ENCODE results near the gene CPEB2. TPM values are rescaled to one million over a fixed set of nuclear protein-coding genes. Genes with fewer than 3 reads are reported as not detected.

The CPEB2 gene
- polyA plus RNA-seq, 4 donors, result 5.4 to 15.4 (median 8.3) TPM

- Histone ChIP-seq H3K4me3 (ENCODE audit: low read depth in 1 of 3, low read length in 3 of 3) (no peak overlapping the region), H3K27ac (ENCODE audit: low read depth in 1 of 3, low read length in 2 of 3) (no peak overlapping the region), H3K36me3 (ENCODE audit: control insufficient read depth in 3 of 3, insufficient read depth in 2 of 3, low read depth in 1 of 3, low read length in 3 of 3) (no peaks in the 10 kb centered on the region), H3K27me3 (ENCODE audit: control insufficient read depth in 3 of 3, insufficient read depth in 3 of 3, low read length in 3 of 3) (no peaks in the 10 kb centered on the region), H3K4me1 (ENCODE audit: control insufficient read depth in 3 of 3, insufficient read depth in 2 of 3, low read depth in 1 of 3, low read length in 2 of 3) (peaks cover 0 to 2% (median 0%) of the 10 kb centered on the region in 3 donors), H3K9me3 (ENCODE audit: control insufficient read depth in 2 of 2, insufficient read depth in 1 of 2, low read depth in 1 of 2, low read length in 1 of 2) (no peaks in the 10 kb centered on the region)
- WGBS, 3 donors, result 87 to 96% (median 96%) methylated on average over 1 of the region's 1 CpG
- DNase-seq (peak; percentile 3 to 20), FAIRE-seq (no peak)
Measured at GRCh38 chr4:14985843-14986242, 16.4 kb upstream of the CPEB2 start.

GRCh38 chr4:14987054-14987453 is 15.2 kb upstream of the CPEB2 start:
- no peak overlapping the region for H3K27ac ChIP-seq (ENCODE audit: low read depth in 1 of 3, low read length in 2 of 3)
- H3K4me1 ChIP-seq (ENCODE audit: control insufficient read depth in 3 of 3, insufficient read depth in 2 of 3, low read depth in 1 of 3, low read length in 2 of 3), result peaks cover 0 to 2% (median 0%) of the 10 kb centered on the region in 3 donors
- no peaks in the 10 kb centered on the region for H3K9me3 ChIP-seq (ENCODE audit: control insufficient read depth in 2 of 2, insufficient read depth in 1 of 2, low read depth in 1 of 2, low read length in 1 of 2)
- WGBS, 3 donors, result 56 to 73% (median 65%) methylated on average over 2 of the region's 2 CpGs
- no peaks in the 10 kb centered on the region for H3K27me3 ChIP-seq (ENCODE audit: control insufficient read depth in 3 of 3, insufficient read depth in 3 of 3, low read length in 3 of 3)
- H3K36me3 ChIP-seq (ENCODE audit: control insufficient read depth in 3 of 3, insufficient read depth in 2 of 3, low read depth in 1 of 3, low read length in 3 of 3), result no peaks in the 10 kb centered on the region
- FAIRE-seq (no peak), DNase-seq (no peak)
- H3K4me3 ChIP-seq (ENCODE audit: low read depth in 1 of 3, low read length in 3 of 3), result no peak overlapping the region

GRCh38 chr4:14990484-14990883 is 11.8 kb upstream of the CPEB2 start:
- peaks cover 0 to 2% (median 0%) of the 10 kb centered on the region in 3 donors for H3K4me1 ChIP-seq (ENCODE audit: control insufficient read depth in 3 of 3, insufficient read depth in 2 of 3, low read depth in 1 of 3, low read length in 2 of 3)
- no peaks in the 10 kb centered on the region for H3K9me3 ChIP-seq (ENCODE audit: control insufficient read depth in 2 of 2, insufficient read depth in 1 of 2, low read depth in 1 of 2, low read length in 1 of 2)
- FAIRE-seq (no peak), DNase-seq (no peak)
- no peaks in the 10 kb centered on the region for H3K36me3 ChIP-seq (ENCODE audit: control insufficient read depth in 3 of 3, insufficient read depth in 2 of 3, low read depth in 1 of 3, low read length in 3 of 3)
- H3K4me3 ChIP-seq (ENCODE audit: low read depth in 1 of 3, low read length in 3 of 3), result no peak overlapping the region
- 76 to 78% (median 78%) methylated on average over 1 of the region's 1 CpG for WGBS, 3 donors
- H3K27me3 ChIP-seq (ENCODE audit: control insufficient read depth in 3 of 3, insufficient read depth in 3 of 3, low read length in 3 of 3), result no peaks in the 10 kb centered on the region
- no peak overlapping the region for H3K27ac ChIP-seq (ENCODE audit: low read depth in 1 of 3, low read length in 2 of 3)

GRCh38 chr4:14994242-14994641 is 8.0 kb upstream of the CPEB2 start:
- no peaks in the 10 kb centered on the region for H3K36me3 ChIP-seq (ENCODE audit: control insufficient read depth in 3 of 3, insufficient read depth in 2 of 3, low read depth in 1 of 3, low read length in 3 of 3)
- peaks cover 0 to 3% of the 10 kb centered on the region in 2 donors for H3K9me3 ChIP-seq (ENCODE audit: control insufficient read depth in 2 of 2, insufficient read depth in 1 of 2, low read depth in 1 of 2, low read length in 1 of 2)
- DNase-seq (no peak), FAIRE-seq (no peak)
- H3K27me3 ChIP-seq (ENCODE audit: control insufficient read depth in 3 of 3, insufficient read depth in 3 of 3, low read length in 3 of 3), result no peaks in the 10 kb centered on the region
- no peak overlapping the region for H3K4me3 ChIP-seq (ENCODE audit: low read depth in 1 of 3, low read length in 3 of 3)
- no peak overlapping the region for H3K27ac ChIP-seq (ENCODE audit: low read depth in 1 of 3, low read length in 2 of 3)
- no peaks in the 10 kb centered on the region for H3K4me1 ChIP-seq (ENCODE audit: control insufficient read depth in 3 of 3, insufficient read depth in 2 of 3, low read depth in 1 of 3, low read length in 2 of 3)
- WGBS, 3 donors, result 65 to 71% (median 70%) methylated on average over 3 of the region's 3 CpGs

- DNase-seq (peak; percentile 62 to 85), FAIRE-seq (no peak)
- no peaks in the 10 kb centered on the region for H3K4me1 ChIP-seq (ENCODE audit: control insufficient read depth in 3 of 3, insufficient read depth in 2 of 3, low read depth in 1 of 3, low read length in 2 of 3)
- whole genome bisulfite sequencing, 3 donors, result 0 to 1% (median 1%) methylated on average over 29 to 32 of the region's 32 CpGs
- H3K9me3 ChIP-seq (ENCODE audit: control insufficient read depth in 2 of 2, insufficient read depth in 1 of 2, low read depth in 1 of 2, low read length in 1 of 2), result peaks cover 0 to 3% of the 10 kb centered on the region in 2 donors
- no peaks in the 10 kb centered on the region for H3K36me3 ChIP-seq (ENCODE audit: control insufficient read depth in 3 of 3, insufficient read depth in 2 of 3, low read depth in 1 of 3, low read length in 3 of 3)
- peak overlapping the region; percentile 85 to 99 (median 98) for H3K4me3 ChIP-seq (ENCODE audit: low read depth in 1 of 3, low read length in 3 of 3)
- H3K27me3 ChIP-seq (ENCODE audit: control insufficient read depth in 3 of 3, insufficient read depth in 3 of 3, low read length in 3 of 3), result no peaks in the 10 kb centered on the region
- peak overlapping the region; percentile 98 to 100 (median 99) for H3K27ac ChIP-seq (ENCODE audit: low read depth in 1 of 3, low read length in 2 of 3)
Measured at GRCh38 chr4:15001248-15001868, 923 bp upstream of the CPEB2 start.

GRCh38 chr4:15002659-15003400 is 549 bp downstream of the CPEB2 start:
- DNase-seq (peak; percentile 86), FAIRE-seq (no peak)

GRCh38 chr4:15003401-15003890 is 1.2 kb downstream of the CPEB2 start:
- Histone ChIP-seq H3K36me3 (ENCODE audit: control insufficient read depth in 3 of 3, insufficient read depth in 2 of 3, low read depth in 1 of 3, low read length in 3 of 3) (peaks cover 0 to 2% (median 0%) of the 10 kb centered on the region in 3 donors), H3K4me3 (ENCODE audit: low read depth in 1 of 3, low read length in 3 of 3) (peak overlapping the region; percentile 77 to 98 (median 85)), H3K27ac (ENCODE audit: low read depth in 1 of 3, low read length in 2 of 3) (peak overlapping the region; percentile 98 to 100 (median 99)), H3K9me3 (ENCODE audit: control insufficient read depth in 2 of 2, insufficient read depth in 1 of 2, low read depth in 1 of 2, low read length in 1 of 2) (no peaks in the 10 kb centered on the region), H3K27me3 (ENCODE audit: control insufficient read depth in 3 of 3, insufficient read depth in 3 of 3, low read length in 3 of 3) (no peaks in the 10 kb centered on the region), H3K4me1 (ENCODE audit: control insufficient read depth in 3 of 3, insufficient read depth in 2 of 3, low read depth in 1 of 3, low read length in 2 of 3) (no peaks in the 10 kb centered on the region)
- DNase-seq (peak; percentile 47 to 89), FAIRE-seq (no peak)
- 0 to 1% (median 1%) methylated on average over 26 to 65 of the region's 65 CpGs for WGBS, 3 donors

More at GRCh38 chr4:15002659-15003400, 549 bp downstream of the CPEB2 start:
- Histone ChIP-seq H3K9me3 (ENCODE audit: control insufficient read depth in 2 of 2, insufficient read depth in 1 of 2, low read depth in 1 of 2, low read length in 1 of 2) (no peaks in the 10 kb centered on the region), H3K36me3 (ENCODE audit: control insufficient read depth in 3 of 3, insufficient read depth in 2 of 3, low read depth in 1 of 3, low read length in 3 of 3) (no peaks in the 10 kb centered on the region), H3K27me3 (ENCODE audit: control insufficient read depth in 3 of 3, insufficient read depth in 3 of 3, low read length in 3 of 3) (no peaks in the 10 kb centered on the region), H3K27ac (ENCODE audit: low read depth in 1 of 3, low read length in 2 of 3) (peak overlapping the region; percentile 98 to 100 (median 99)), H3K4me3 (ENCODE audit: low read depth in 1 of 3, low read length in 3 of 3) (peak overlapping the region; percentile 77 to 98 (median 85)), H3K4me1 (ENCODE audit: control insufficient read depth in 3 of 3, insufficient read depth in 2 of 3, low read depth in 1 of 3, low read length in 2 of 3) (no peaks in the 10 kb centered on the region)
- 0 to 1% (median 0%) methylated on average over 55 to 74 of the region's 74 CpGs for WGBS, 3 donors

- FAIRE-seq, result no peak
- Histone ChIP-seq H3K27ac (ENCODE audit: low read depth in 1 of 3, low read length in 2 of 3) (peak overlapping the region; percentile 97 to 100 (median 99)), H3K4me3 (ENCODE audit: low read depth in 1 of 3, low read length in 3 of 3) (peak overlapping the region; percentile 79 to 98 (median 85)), H3K4me1 (ENCODE audit: control insufficient read depth in 3 of 3, insufficient read depth in 2 of 3, low read depth in 1 of 3, low read length in 2 of 3) (no peaks in the 10 kb centered on the region), H3K27me3 (ENCODE audit: control insufficient read depth in 3 of 3, insufficient read depth in 3 of 3, low read length in 3 of 3) (no peaks in the 10 kb centered on the region), H3K36me3 (ENCODE audit: control insufficient read depth in 3 of 3, insufficient read depth in 2 of 3, low read depth in 1 of 3, low read length in 3 of 3) (peaks cover 0 to 2% (median 0%) of the 10 kb centered on the region in 3 donors), H3K9me3 (ENCODE audit: control insufficient read depth in 2 of 2, insufficient read depth in 1 of 2, low read depth in 1 of 2, low read length in 1 of 2) (no peaks in the 10 kb centered on the region)
- peak; percentile 46 to 75 for DNase-seq
- 0 to 1% (median 0%) methylated on average over 58 to 109 of the region's 109 CpGs for WGBS, 3 donors
Measured at GRCh38 chr4:15003891-15004738, 1.8 kb downstream of the CPEB2 start.

Data from small intestine (tissue), 7 donors.